BLaER1 treated with 17β-estradiol and CSF1 and Interleukin-3, amounts not matched to agents 10 nM and 100 nM (cell line): ENCODE results near the gene FOXL2NB.

ENCODE experiments used
- H3K27ac ChIP-seq, 11 experiments: shearing (Covaris generic); formaldehyde crosslinking; 2 replicates each; pipeline ENCODE4 v1.8.1; 2022
- H3K27me3 ChIP-seq, 11 experiments: shearing (Covaris generic); formaldehyde crosslinking; 2 replicates each; pipeline ENCODE4 v1.8.1; 2022
- H3K36me3 ChIP-seq, 11 experiments: shearing (Covaris generic); formaldehyde crosslinking; 2 replicates each; pipeline ENCODE4 v1.8.1; 2022
- H3K4me1 ChIP-seq, 10 experiments: shearing (Covaris generic); formaldehyde crosslinking; 2 replicates each; pipeline ENCODE4 v1.8.1; 2022
- H3K4me2 ChIP-seq, 11 experiments: shearing (Covaris generic); formaldehyde crosslinking; 2 replicates each; pipeline ENCODE4 v1.8.1; 2022
- H3K4me3 ChIP-seq, 10 experiments: shearing (Covaris generic); formaldehyde crosslinking; 2 replicates each; pipeline ENCODE4 v1.8.1; 2022
- H3K9ac ChIP-seq, 11 experiments: shearing (Covaris generic); formaldehyde crosslinking; 2 replicates each; pipeline ENCODE4 v1.8.1; 2022
- H3K9me3 ChIP-seq, 11 experiments: shearing (Covaris generic); formaldehyde crosslinking; replicated peaks in 1 of 11; 2 replicates each; pipeline ENCODE4 v1.8.1; 2022
- H4K20me1 ChIP-seq, 11 experiments: shearing (Covaris generic); formaldehyde crosslinking; 2 replicates each; pipeline ENCODE4 v1.8.1; 2022
- Cebpa-rat ChIP-seq, 11 experiments: shearing (Covaris generic); IDR thresholded peaks; 2 replicates each; pipeline ENCODE4 v1.8.1; 2022

FOXL2NB gene

DNA sequence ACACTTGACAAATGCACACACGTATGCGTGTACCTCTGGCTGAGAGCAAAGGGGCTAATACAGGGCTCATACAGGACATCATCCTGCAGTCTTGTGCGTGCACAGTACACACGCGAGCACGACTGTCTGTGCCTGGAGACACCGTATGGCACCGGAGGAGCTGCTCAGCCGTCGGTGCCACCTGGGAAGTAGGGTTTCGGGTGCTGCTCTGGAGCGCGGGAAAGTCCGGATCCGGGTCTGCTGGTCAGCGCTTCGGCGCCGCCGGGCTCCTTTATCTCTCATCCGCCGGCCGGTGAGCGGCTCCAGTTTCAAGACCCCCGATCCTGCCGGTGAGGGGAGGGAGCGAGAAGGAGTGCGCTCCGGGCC is 9.3 kb upstream of the FOXL2NB start:
- Histone ChIP-seq H3K27me3 (peaks cover 86 to 98% (median 93%) of the 10 kb centered on the region in 11 experiments), H3K9me3 (peaks cover 0 to 12% (median 10%) of the 10 kb centered on the region in 11 experiments; a peak in 19 of 22 replicates)

GRCh38 chr3:138938056-138938876 is 8.8 kb upstream of the FOXL2NB start:
- Histone ChIP-seq H3K27ac (no peak overlapping the region), H3K4me2 (peak overlapping the region in 7 of 11 experiments; percentile 19 to 75 (median 50); a peak in 9 of 22 replicates), H3K4me1 (peaks cover 10 to 35% (median 24%) of the 10 kb centered on the region in 10 experiments; a peak in 17 of 20 replicates), H3K36me3 (no peaks in the 10 kb centered on the region), H3K9ac (no peak overlapping the region), H3K27me3 (peaks cover 92 to 100% (median 98%) of the 10 kb centered on the region in 11 experiments), H3K9me3 (peaks cover 0 to 12% (median 10%) of the 10 kb centered on the region in 11 experiments; a peak in 19 of 22 replicates), H3K4me3 (0 out of 20 replicates have a peak overlapping the region, but pooled peaks of 2 of the 10 experiments have one; percentile 6 to 23), H4K20me1 (peaks cover 0 to 76% (median 57%) of the 10 kb centered on the region in 11 experiments; a peak in 18 of 22 replicates)
- TF ChIP-seq Cebpa-rat (IDR thresholded peaks at IDR 0.05), result no peak

More for the DNA sequence above, 9.3 kb upstream of the FOXL2NB start:
- no peak overlapping the region for H3K27ac ChIP-seq
- peak overlapping the region in 4 of 11 experiments; percentile 19 to 75 (median 64); a peak in 7 of 22 replicates for H3K4me2 ChIP-seq
- H3K9ac ChIP-seq, result no peak overlapping the region
- no peak for TF ChIP-seq Cebpa-rat (IDR thresholded peaks at IDR 0.05)
- H3K4me1 ChIP-seq, result peaks cover 10 to 35% (median 24%) of the 10 kb centered on the region in 10 experiments; a peak in 17 of 20 replicates
- H4K20me1 ChIP-seq, result peaks cover 0 to 70% (median 51%) of the 10 kb centered on the region in 11 experiments; a peak in 18 of 22 replicates
- H3K36me3 ChIP-seq, result no peaks in the 10 kb centered on the region
- no peak overlapping the region for H3K4me3 ChIP-seq

DNA sequence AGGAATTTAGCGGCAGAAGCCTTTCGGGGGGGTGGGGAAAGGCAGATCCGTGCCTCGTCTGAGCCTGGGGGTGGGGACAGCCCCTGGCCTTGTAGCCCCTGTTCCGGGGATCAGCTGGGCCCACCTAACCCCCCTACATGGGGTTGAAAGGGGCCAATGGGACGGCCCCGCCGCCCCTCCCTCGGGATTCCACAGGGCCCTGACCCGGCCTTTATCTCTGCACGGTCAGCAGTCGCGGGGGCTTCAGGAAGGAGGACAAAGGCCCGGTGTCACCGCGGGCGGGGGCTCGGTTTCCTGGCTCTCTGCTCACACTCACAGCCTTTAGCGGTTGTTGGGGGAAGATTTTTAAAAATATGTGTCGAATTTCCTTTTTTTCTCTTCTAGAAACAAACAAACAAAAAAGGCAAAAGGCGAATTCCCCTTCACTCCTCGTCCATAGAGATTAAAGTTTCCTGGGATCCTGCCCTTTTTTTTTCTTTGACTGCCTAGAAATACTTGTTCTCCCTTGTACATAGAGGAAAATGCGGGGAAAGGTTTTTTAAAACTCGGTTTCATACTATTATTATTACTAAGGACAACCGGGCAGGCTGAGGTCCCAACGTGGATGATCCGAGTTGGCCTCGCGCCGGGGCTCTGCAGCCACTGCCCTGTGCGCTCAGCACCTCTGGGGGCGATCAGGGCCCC is 8.0 kb upstream of the FOXL2NB start:
- no peak overlapping the region for H3K9ac ChIP-seq
- peaks cover 99 to 100% (median 100%) of the 10 kb centered on the region in 11 experiments for H3K27me3 ChIP-seq
- H3K4me3 ChIP-seq, result peak overlapping the region in 6 of 10 experiments; percentile 6 to 36 (median 24); a peak in 4 of 20 replicates
- peaks cover 0 to 12% (median 10%) of the 10 kb centered on the region in 11 experiments; a peak in 19 of 22 replicates for H3K9me3 ChIP-seq
- H3K36me3 ChIP-seq, result no peaks in the 10 kb centered on the region
- peaks cover 10 to 36% (median 24%) of the 10 kb centered on the region in 10 experiments; a peak in 17 of 20 replicates for H3K4me1 ChIP-seq
- peaks cover 0 to 84% (median 65%) of the 10 kb centered on the region in 11 experiments; a peak in 19 of 22 replicates for H4K20me1 ChIP-seq
- H3K27ac ChIP-seq, result no peak overlapping the region
- peak overlapping the region in 9 of 11 experiments; percentile 11 to 75 (median 33); a peak in 11 of 22 replicates for H3K4me2 ChIP-seq
- no peak for TF ChIP-seq Cebpa-rat (IDR thresholded peaks at IDR 0.05)

DNA sequence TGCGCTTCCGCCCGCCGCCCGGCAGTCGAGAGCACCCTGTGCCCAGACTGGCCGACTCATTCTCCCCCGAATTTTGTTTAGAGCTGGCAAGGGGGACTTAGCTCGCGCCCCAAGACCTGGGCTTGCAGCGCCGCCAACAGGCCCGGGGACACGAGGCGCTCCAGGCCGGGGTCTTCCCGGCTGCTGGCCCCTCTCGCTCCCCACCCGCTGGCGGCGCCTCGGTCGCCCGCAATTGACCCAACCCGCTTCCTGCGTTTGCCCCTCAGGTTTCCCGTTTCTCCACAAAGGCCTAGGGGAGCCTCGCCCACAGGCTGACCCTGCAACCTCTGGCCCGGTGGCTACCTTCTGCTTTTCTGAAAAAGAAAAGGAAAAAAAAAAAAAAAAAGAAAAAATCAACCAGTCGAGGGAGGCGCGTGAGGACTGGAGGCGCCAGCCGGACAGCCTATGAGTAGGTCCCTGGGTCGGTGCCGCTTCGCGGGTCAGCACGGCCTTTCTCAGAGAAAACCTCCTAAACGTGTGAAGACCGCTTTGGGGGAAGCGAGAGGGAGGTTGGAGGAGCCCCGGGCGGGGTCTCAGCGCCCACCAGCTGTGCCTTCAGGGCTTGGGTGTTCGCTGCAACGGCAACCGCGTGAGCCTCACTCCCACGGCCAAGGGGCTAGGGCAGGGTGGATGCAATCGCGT is 7.3 kb upstream of the FOXL2NB start:
- Histone ChIP-seq H3K9me3 (peaks cover 0 to 12% (median 10%) of the 10 kb centered on the region in 11 experiments; a peak in 19 of 22 replicates), H3K27me3 (peaks cover 100% of the 10 kb centered on the region in 11 experiments), H3K27ac (no peak overlapping the region), H4K20me1 (peaks cover 0 to 91% (median 71%) of the 10 kb centered on the region in 11 experiments; a peak in 19 of 22 replicates), H3K4me2 (peak overlapping the region in 8 of 11 experiments; percentile 11 to 75 (median 42); a peak in 11 of 22 replicates), H3K9ac (no peak overlapping the region), H3K4me1 (peaks cover 10 to 43% (median 25%) of the 10 kb centered on the region in 10 experiments; a peak in 18 of 20 replicates), H3K36me3 (no peaks in the 10 kb centered on the region), H3K4me3 (peak overlapping the region in 5 of 10 experiments; percentile 23 to 36 (median 24); a peak in 4 of 20 replicates)
- no peak for TF ChIP-seq Cebpa-rat (IDR thresholded peaks at IDR 0.05)

DNA sequence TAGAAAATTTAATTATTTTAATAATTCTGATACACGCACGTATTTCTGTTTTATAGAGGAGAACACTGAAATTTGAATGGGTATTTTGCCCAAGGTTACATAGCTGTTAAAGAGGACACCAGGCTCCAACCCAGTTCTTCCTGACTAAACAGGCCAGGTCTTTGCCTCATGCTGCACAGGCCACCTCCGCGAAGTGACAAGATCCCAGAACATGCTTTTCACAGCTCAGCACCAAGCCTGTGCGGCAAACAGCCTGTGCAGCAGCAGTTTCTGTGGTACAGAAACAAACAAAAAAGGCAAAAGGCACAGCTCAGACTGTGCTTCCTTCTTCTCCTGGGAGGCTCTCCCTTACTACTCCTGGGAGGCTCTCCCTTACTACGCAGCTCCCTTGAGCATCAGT is 6.6 kb upstream of the FOXL2NB start:
- Histone ChIP-seq H3K36me3 (no peaks in the 10 kb centered on the region), H3K9ac (no peak overlapping the region), H3K4me2 (no peak overlapping the region), H3K9me3 (peaks cover 0 to 12% (median 10%) of the 10 kb centered on the region in 11 experiments; a peak in 19 of 22 replicates), H3K4me3 (no peak overlapping the region), H3K27ac (no peak overlapping the region), H3K27me3 (peaks cover 100% of the 10 kb centered on the region in 11 experiments), H4K20me1 (peaks cover 0 to 98% (median 79%) of the 10 kb centered on the region in 11 experiments; a peak in 19 of 22 replicates), H3K4me1 (peaks cover 16 to 51% (median 33%) of the 10 kb centered on the region in 10 experiments)
- TF ChIP-seq Cebpa-rat (IDR thresholded peaks at IDR 0.05), result no peak

DNA sequence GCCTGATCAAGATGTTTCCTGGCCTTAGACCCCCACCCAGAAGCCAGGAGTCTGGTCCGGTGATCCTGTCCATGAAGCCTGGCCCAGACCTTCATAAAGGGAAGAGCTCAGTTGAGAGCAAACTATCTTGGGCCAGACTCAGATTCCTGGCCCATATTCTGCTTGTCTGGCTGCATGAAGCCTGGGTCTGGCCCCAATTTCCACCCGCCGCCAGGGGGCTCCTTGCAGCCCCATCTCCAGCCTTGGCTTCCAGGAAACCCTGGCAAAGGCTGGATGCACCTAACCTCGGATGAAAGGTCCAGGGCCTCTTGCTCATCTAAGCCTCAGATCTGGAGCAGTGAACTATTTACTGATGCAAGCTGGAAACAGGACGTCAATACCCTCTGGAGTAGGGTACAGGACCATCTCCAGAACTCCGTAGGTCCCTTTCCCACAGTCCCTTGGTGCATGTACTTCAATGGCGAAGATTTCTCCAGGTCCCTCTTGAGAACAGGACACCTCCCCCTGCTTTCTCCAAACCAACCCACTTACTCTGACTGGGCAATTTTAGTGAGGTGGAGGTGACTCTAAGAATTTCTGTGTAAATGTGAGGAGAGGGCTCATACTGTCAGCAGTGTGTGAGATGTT is 5.6 kb upstream of the FOXL2NB start:
- no peaks in the 10 kb centered on the region for H3K36me3 ChIP-seq
- H3K27ac ChIP-seq, result no peak overlapping the region
- no peak for TF ChIP-seq Cebpa-rat (IDR thresholded peaks at IDR 0.05)
- H3K9ac ChIP-seq, result no peak overlapping the region
- H3K9me3 ChIP-seq, result peaks cover 0 to 11% (median 9%) of the 10 kb centered on the region in 11 experiments; a peak in 19 of 22 replicates
- peaks cover 100% of the 10 kb centered on the region in 11 experiments for H3K27me3 ChIP-seq
- peaks cover 25 to 53% (median 35%) of the 10 kb centered on the region in 10 experiments for H3K4me1 ChIP-seq
- H3K4me2 ChIP-seq, result no peak overlapping the region
- H4K20me1 ChIP-seq, result peaks cover 0 to 100% (median 88%) of the 10 kb centered on the region in 11 experiments; a peak in 19 of 22 replicates
- no peak overlapping the region for H3K4me3 ChIP-seq

GRCh38 chr3:138942271-138942670 is 4.7 kb upstream of the FOXL2NB start:
- peaks cover 100% of the 10 kb centered on the region in 11 experiments for H3K27me3 ChIP-seq
- no peak overlapping the region for H3K4me3 ChIP-seq
- TF ChIP-seq Cebpa-rat (IDR thresholded peaks at IDR 0.05), result no peak
- peaks cover 33 to 58% (median 43%) of the 10 kb centered on the region in 10 experiments for H3K4me1 ChIP-seq
- H3K27ac ChIP-seq, result no peak overlapping the region
- H3K9me3 ChIP-seq, result peaks cover 0 to 2% (median under 1%) of the 10 kb centered on the region in 11 experiments; a peak in 11 of 22 replicates
- no peaks in the 10 kb centered on the region for H3K36me3 ChIP-seq
- peaks cover 0 to 100% (median 96%) of the 10 kb centered on the region in 11 experiments; a peak in 19 of 22 replicates for H4K20me1 ChIP-seq
- no peak overlapping the region for H3K9ac ChIP-seq
- no peak overlapping the region for H3K4me2 ChIP-seq
